ENCODE measurements around the gene TTC39C. TPM values are rescaled to one million over a fixed set of nuclear protein-coding genes. Genes with fewer than 3 reads are reported as not detected.
A peak's percentile ranks its signal among the peaks of the same experiment; 100 is the strongest.

The TTC39C gene
- total RNA-seq, 1 donor from 2014 or later, result 30.1 TPM

- Mint-ChIP-seq H3K27me3 (peaks cover 25% of the 10 kb centered on the region), H3K4me1 (ENCODE audit: low read depth) (peaks cover 7% of the 10 kb centered on the region), H3K27ac (no peak overlapping the region), H3K4me3 (ENCODE audit: low read depth) (no peak overlapping the region), H3K36me3 (ENCODE audit: insufficient read depth) (no peaks in the 10 kb centered on the region), H3K9me3 (ENCODE audit: low read depth) (no peaks in the 10 kb centered on the region)
- no peak for DNase-seq (ENCODE audit: low spot score, unreplicated experiment)
- TF ChIP-seq CTCF (IDR thresholded peaks at IDR 0.05; ENCODE audit: unreplicated experiment), result no peak
Observed at GRCh38 chr18:24009651-24010333, 4.8 kb upstream of the TTC39C start.

GRCh38 chr18:24010673-24011072 lies 3.9 kb upstream of the TTC39C start:
- Mint-ChIP-seq H3K36me3 (ENCODE audit: insufficient read depth) (no peaks in the 10 kb centered on the region), H3K4me1 (ENCODE audit: low read depth) (peaks cover 11% of the 10 kb centered on the region), H3K27me3 (peaks cover 25% of the 10 kb centered on the region), H3K27ac (no peak overlapping the region), H3K4me3 (ENCODE audit: low read depth) (no peak overlapping the region), H3K9me3 (ENCODE audit: low read depth) (no peaks in the 10 kb centered on the region)
- no peak for TF ChIP-seq CTCF (IDR thresholded peaks at IDR 0.05; ENCODE audit: unreplicated experiment)
- DNase-seq (ENCODE audit: low spot score, unreplicated experiment), result no peak

DNA sequence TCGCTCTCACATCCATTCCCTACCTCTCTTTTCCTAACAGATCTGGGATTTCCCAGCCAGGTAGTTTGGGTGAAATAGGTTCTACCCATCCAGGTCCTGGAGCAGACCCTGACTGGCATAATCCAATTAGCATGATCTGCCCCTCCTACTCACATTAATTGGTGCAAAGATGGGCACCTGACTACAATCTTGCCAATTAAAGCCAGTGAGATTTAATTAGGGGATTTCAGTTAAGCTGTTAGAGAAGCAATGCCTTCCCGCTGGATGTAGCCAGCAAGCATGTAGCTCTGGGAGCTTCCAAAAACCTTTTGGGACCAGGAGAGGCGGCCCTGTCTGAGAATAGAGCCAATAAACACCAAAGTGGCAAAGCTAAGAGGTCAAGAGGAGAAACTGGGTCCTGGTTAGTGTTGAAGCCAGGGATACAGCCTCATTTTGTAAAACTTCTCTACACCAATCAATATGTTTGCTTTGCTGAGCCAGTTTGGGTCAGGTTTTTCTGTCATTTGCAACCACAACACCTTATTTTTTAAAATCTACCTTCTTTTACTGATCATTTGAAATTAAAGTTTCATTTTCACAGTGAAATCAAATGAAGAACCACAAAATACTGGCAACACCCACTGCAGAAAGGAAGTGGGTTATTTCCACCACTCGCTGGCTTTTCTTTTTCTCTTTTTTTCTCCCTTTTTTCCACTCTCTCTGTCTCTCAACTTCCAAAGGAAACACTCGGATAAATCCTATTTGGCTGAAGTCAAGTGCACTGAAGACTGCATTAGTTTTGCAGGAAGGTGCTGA lies 3.2 kb upstream of the TTC39C start:
- H3K4me3 Mint-ChIP-seq (ENCODE audit: low read depth), result no peak overlapping the region
- DNase-seq (ENCODE audit: low spot score, unreplicated experiment), result no peak
- H3K27me3 Mint-ChIP-seq, result peaks cover 25% of the 10 kb centered on the region
- H3K4me1 Mint-ChIP-seq (ENCODE audit: low read depth), result peaks cover 17% of the 10 kb centered on the region
- no peak for TF ChIP-seq CTCF (IDR thresholded peaks at IDR 0.05; ENCODE audit: unreplicated experiment)
- no peaks in the 10 kb centered on the region for H3K36me3 Mint-ChIP-seq (ENCODE audit: insufficient read depth)
- H3K27ac Mint-ChIP-seq, result no peak overlapping the region
- no peaks in the 10 kb centered on the region for H3K9me3 Mint-ChIP-seq (ENCODE audit: low read depth)

DNA sequence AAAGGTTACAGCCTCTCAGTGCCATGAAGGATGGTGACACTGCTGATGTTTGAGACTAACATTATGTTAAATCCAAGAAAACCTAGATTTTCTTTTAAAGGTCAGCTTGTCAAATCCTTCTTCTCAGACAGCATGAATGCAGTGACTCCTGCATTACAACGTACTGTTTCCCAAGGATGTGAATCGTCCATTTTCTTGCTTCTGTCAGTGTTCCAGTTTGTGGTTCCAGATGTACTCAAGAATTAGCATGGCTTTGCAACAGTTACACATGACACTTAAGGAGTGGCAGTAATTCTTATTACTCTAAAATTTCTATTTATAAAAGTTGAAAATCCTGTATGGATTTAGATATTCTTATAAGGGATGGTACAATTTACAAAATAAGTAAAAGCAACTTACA lies 1.5 kb upstream of the TTC39C start:
- no peak for TF ChIP-seq CTCF (IDR thresholded peaks at IDR 0.05; ENCODE audit: unreplicated experiment)
- no peaks in the 10 kb centered on the region for H3K36me3 Mint-ChIP-seq (ENCODE audit: insufficient read depth)
- H3K4me1 Mint-ChIP-seq (ENCODE audit: low read depth), result peaks cover 28% of the 10 kb centered on the region
- H3K9me3 Mint-ChIP-seq (ENCODE audit: low read depth), result no peaks in the 10 kb centered on the region
- H3K27me3 Mint-ChIP-seq, result peaks cover 25% of the 10 kb centered on the region
- no peak overlapping the region for H3K27ac Mint-ChIP-seq
- no peak for DNase-seq (ENCODE audit: low spot score, unreplicated experiment)
- H3K4me3 Mint-ChIP-seq (ENCODE audit: low read depth), result no peak overlapping the region

- Mint-ChIP-seq H3K27ac (peak overlapping the region; percentile 87), H3K4me1 (ENCODE audit: low read depth) (peaks cover 29% of the 10 kb centered on the region), H3K36me3 (ENCODE audit: insufficient read depth) (no peaks in the 10 kb centered on the region), H3K27me3 (peaks cover 12% of the 10 kb centered on the region), H3K9me3 (ENCODE audit: low read depth) (no peaks in the 10 kb centered on the region), H3K4me3 (ENCODE audit: low read depth) (peak overlapping the region; percentile 89)
- DNase-seq (ENCODE audit: low spot score, unreplicated experiment), result no peak
- no peak for TF ChIP-seq CTCF (IDR thresholded peaks at IDR 0.05; ENCODE audit: unreplicated experiment)
Observed at GRCh38 chr18:24014986-24015638, 558 bp downstream of the TTC39C start.

Data from progenitor cell of endocrine pancreas (in vitro differentiated cells).